KG1 (cell line): ENCODE data around the gene ADCY9.

Source experiments
- DNase-seq: peaks from one replicate; lab custom pipeline; 2025; lab: John Stamatoyannopoulos, UW

Gene ADCY9

GRCh38 chr16:4123616-4124300 lies 7.5 kb upstream of the ADCY9 start:
- no peak for DNase-seq

- DNase-seq: no peak
Measured at GRCh38 chr16:4120176-4120575, 3.9 kb upstream of the ADCY9 start.

- no peak for DNase-seq
Measured at GRCh38 chr16:4117250-4117578, 972 bp upstream of the ADCY9 start.

- no peak for DNase-seq
Measured at GRCh38 chr16:4115949-4116318, 308 bp downstream of the ADCY9 start.

- no peak for DNase-seq
Measured at GRCh38 chr16:4115209-4115948, 863 bp downstream of the ADCY9 start.

GRCh38 chr16:4114257-4115208 lies 1.7 kb downstream of the ADCY9 start:
- DNase-seq: no peak

- DNase-seq: no peak
Measured at GRCh38 chr16:4113358-4114256, 2.6 kb downstream of the ADCY9 start.

GRCh38 chr16:4111748-4112696 lies 4.2 kb downstream of the ADCY9 start:
- no peak for DNase-seq

- DNase-seq: no peak
Measured at GRCh38 chr16:4110680-4111079, 5.6 kb downstream of the ADCY9 start.

- no peak for DNase-seq
Measured at GRCh38 chr16:4110065-4110464, 6.2 kb downstream of the ADCY9 start.

GRCh38 chr16:4109250-4109736 lies 6.9 kb downstream of the ADCY9 start:
- no peak for DNase-seq

- no peak for DNase-seq
Measured at GRCh38 chr16:4106516-4106915, 9.7 kb downstream of the ADCY9 start.

GRCh38 chr16:4105848-4106247 lies 10.4 kb downstream of the ADCY9 start:
- no peak for DNase-seq

- no peak for DNase-seq
Measured at GRCh38 chr16:4103745-4104144, 12.5 kb downstream of the ADCY9 start.

GRCh38 chr16:4101421-4102219 lies 14.6 kb downstream of the ADCY9 start:
- no peak for DNase-seq

- no peak for DNase-seq
Measured at GRCh38 chr16:4098501-4098900, 17.7 kb downstream of the ADCY9 start.

- DNase-seq: no peak
Measured at GRCh38 chr16:4097826-4098240, 18.4 kb downstream of the ADCY9 start.

- no peak for DNase-seq
Measured at GRCh38 chr16:4096509-4096908, 19.7 kb downstream of the ADCY9 start.

GRCh38 chr16:4094127-4094773 lies 22.0 kb downstream of the ADCY9 start:
- no peak for DNase-seq
